HG03432 (cell line): ENCODE results near the gene GFER.
A peak's percentile ranks its signal among the peaks of the same experiment; 100 is the strongest.

ENCODE experiments used
- ATAC-seq: cut with Tn5 transposase; IDR thresholded peaks from one replicate; pipeline ENCODE4 v1.9.1; 2021; ENCODE audit warnings: mild to moderate bottlenecking, moderate library complexity; ENCODE audit not compliant: unreplicated experiment

GFER gene

DNA sequence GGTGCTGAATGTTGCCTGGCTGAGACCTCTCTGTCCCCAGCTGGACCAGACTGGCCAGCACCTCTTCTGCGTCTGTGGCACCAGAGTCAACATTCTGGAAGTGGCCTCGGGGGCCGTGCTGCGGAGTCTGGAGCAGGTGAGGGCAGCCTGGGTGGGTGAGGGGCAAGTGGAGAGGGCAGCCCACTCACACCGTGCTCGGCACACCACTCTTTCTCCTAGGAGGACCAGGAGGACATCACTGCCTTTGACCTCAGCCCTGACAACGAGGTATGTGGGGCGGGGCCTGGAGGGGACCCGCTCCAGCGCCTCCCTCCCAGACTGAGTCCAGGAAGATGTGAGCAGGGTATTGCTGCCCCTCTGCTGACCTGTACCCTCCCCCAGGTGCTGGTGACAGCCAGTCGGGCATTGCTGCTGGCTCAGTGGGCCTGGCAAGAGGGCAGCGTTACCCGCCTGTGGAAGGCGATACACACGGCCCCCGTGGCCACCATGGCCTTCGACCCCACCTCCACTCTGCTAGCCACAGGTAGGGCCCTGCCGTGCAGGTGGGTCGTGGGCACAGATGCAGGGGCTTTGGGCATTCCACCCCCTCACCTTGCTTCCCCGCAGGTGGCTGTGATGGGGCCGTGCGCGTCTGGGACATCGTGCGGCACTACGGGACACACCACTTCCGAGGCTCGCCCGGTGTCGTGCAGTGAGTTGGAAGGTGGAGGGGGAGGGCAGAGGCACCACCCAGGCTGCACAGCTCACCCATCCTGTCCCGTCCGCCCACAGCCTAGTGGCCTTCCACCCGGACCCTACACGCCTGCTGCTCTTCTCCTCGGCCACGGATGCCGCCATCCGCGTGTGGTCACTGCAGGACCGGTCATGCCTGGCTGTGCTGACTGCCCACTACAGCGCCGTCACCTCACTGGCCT is 9.6 kb upstream of the GFER start:
- no peak for ATAC-seq

DNA sequence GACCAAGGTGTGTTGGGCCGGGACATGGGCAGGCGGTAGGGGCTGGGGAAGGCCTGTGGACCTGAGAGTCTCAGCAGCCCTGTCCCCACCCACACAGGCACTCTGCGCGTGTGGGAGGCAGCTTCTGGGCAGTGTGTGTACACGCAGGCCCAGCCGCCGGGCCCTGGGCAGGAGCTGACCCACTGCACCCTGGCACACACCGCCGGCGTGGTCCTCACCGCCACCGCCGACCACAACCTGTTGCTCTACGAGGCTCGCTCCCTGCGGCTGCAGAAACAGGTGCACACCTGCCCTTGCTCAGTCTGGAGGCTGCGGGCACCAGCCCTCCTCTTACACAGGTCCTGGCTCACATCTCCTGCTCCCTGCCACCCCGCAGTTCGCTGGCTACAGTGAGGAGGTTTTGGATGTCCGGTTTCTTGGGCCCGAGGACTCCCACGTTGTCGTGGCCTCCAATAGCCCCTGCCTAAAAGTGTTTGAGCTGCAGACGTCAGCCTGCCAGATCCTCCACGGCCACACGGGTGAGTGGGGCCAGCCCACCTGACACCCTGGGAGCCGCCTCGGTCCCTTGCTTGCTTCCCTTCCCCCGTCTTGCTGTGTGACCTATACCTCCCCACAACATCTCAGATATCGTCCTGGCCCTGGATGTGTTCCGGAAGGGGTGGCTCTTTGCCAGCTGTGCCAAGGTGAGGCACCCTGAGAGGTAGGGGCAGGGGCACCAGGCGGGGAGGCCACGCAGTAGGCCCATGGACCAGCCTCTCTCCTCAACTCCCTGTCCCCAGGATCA is 8.4 kb upstream of the GFER start:
- no peak for ATAC-seq

DNA sequence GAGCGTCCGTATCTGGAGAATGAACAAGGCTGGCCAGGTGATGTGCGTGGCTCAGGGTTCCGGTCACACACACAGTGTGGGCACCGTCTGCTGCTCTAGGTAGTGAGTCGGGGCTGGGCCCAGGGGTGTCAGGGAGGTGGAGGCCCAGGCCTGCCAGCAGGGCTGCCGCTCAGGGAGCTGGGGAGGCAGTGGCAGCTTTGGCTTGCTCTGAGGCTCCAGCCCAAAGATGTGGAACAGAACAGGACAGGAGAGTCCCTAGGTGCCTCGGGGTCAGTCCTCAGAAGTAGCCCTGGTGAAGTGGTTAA is 7.8 kb upstream of the GFER start:
- ATAC-seq, result no peak

DNA sequence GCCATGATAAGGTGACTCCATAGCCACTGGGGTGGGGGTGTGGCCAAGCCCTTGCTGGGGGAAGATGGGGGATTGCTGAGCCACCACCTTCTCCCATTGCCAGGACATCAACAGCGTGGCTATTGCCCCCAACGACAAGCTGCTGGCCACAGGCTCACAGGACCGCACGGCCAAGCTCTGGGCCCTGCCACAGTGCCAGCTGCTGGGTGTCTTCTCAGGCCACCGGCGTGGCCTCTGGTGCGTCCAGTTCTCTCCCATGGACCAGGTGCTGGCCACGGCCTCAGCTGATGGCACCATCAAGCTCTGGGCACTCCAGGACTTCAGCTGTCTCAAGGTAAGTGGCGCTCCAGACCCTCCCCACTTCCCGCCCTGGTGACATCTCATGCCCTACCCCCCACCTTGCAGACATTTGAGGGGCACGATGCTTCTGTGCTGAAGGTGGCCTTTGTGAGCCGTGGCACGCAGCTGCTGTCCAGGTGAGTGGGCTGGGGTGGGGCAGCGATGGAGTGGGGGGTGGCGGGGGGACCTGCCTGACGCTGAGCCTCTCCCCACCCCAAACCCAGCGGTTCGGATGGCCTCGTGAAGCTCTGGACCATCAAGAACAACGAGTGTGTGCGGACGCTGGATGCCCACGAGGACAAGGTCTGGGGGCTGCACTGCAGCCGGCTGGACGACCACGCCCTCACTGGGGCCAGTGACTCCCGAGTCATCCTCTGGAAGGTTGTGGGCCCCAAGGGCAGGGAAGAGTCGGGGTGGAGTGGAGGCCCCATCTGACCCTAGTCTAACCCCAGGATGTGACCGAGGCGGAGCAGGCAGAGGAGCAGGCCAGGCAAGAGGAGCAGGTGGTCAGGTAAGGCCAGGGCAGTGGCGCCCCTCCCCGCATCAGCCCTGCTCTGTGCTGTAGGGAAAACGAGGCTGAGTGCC is 6.8 kb upstream of the GFER start:
- no peak for ATAC-seq

DNA sequence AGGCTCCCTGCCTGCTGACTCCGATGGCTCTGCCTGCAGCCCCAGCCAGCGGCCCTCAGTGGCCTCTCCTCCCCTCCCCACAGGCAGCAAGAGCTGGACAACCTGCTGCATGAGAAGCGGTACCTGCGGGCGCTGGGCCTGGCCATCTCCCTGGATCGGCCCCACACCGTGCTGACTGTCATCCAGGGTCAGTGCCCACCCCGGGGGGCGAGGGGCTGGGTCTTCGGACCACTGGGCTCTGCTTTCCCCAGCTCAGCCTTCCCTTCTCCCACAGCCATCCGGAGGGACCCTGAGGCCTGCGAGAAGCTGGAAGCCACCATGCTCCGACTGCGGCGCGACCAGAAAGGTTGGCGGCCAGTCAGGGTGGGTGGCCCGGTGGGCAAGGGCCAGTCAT is 6.1 kb upstream of the GFER start:
- no peak for ATAC-seq

DNA sequence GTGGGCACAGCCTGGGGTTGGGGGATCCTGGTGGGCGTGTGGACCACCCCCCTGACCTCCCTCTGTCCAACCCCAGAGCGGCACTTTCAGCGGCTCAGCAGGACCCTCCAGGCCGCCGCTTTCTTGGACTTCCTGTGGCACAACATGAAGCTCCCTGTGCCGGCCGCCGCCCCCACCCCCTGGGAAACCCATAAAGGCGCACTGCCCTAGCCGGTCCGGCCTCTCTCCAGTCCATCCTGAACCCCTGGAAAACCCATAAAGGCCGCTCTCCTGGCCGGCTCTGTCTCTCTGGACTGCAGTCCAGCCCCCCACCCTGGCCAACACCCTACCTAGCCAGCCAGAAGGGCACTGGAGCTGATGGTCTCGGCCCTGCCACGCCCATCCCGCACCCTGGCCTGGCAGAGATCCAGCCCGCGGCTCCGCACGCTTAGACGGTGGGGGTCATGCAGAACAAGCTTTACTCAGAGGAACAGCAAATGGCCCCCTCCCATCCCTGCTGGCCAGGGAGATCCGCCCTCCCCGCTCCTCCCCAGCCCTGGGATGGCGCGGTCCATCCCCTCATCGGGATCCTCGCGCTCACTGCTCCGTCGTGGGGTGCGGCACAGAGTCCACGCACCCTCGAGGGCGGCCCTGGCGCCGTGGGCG is 5.4 kb upstream of the GFER start:
- ATAC-seq, result no peak

DNA sequence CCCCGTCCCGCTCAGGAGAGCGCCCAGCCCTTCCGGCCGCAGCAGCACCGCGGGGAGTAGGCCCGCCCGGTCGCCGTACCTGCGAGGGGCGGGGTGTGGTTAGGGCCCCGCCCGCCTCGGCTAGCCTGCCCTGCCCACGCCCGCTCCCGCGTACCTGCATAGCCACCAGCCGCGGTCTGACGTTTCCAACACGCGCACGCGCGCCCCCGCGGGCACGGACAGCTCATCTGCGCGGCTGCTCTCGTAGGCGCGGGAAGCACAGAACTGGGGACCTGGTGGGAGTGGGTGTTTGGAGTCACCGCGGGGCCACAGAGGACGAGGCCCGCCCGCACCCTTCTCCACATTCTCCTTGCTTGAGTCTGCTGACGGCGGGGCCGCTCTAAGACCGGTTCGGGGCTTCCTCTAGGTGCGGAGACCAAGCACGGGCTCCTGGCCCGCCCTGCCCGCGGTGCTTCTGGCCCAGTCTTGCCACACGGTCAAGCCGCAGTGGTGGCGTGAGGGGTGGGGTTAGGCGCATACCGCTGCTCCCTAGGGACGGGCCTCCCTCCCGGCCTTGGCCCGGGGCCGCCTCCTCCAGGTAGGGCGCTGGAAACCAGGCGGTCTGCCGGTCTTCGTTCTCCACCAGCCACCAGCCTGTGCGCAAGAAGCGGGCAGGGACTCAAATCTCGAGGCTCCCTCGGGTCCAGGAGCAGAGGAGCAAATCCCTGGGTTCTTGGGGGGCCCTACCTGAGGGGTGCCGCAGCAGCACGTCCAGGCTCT is 4.5 kb upstream of the GFER start:
- no peak for ATAC-seq

DNA sequence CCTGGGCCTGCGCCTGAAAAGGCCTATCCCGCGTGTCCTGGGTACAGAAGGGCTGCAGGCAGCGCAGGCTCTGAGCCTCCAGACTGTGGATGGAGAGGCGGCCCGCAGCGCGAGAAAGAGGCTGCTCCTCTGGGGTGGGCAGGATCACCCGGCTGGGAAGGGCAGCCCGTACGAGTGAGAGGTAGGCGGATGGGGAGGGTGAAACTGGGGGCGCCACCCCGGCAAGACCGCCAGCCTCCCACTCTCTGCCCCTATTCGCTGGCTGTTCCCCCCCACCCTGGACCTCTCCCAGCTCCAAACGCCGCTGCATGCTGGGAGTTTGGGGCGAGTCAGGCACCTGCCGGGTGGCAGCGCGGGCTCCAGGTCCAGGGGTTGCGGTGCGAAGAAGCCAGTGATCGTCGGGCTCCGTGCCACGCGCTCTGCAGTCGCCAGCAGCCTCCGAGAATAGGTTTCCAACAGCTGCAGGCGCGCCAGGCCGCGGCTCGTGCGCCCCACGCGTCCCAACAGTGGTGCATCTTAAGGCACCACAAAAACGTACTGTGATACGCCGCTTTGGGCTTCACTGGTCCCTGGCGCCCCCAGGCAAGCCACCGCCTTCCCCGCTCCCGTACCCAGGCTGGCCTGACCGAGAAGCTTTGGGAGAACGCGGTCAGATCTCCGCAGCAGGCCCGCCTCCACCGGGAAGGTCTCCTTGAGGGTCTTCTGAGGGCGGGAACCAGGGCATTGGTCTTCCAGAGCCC is 3.8 kb upstream of the GFER start:
- no peak for ATAC-seq

DNA sequence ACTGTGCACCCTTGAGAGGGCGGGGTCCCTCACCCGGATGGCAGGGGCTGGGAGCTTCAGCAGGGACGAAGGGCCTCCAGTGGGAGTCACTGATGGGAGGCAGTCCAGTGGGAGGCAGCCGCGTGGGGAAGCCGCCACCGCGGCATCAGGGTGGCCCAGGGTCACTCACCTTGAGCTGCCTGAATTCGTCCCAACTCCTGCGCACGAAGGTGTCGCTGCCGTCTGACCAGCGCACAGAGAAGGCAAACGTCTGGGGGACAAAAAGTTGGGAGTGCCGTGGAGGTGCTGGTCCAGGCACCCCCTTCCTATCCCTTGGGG is 3.3 kb upstream of the GFER start:
- no peak for ATAC-seq

DNA sequence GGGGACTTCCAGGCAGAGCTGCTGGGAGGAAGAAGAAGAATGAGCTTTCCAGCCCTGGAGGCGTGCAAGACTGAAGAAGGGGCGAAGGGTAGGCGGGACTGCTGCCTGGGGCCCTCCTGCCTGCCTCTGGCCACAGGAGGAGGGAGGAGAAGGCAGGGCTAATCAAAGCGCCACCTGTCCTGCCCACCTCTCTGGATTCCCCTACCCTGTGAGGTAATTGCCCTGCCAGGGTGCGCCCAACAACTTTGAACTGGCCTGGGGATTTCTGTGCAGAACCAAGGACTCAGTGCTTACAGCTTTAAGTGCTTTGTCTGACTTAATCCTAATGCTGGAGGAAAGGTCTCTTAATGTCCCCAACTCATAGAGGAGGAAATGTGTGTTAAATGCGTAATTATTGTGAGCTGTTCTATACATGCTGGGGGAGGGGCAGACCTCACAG is 2.6 kb upstream of the GFER start, which contains the start of gene NOXO1:
NOXO1 (minus strand) TSS at position 72 of the 439 bp plus-strand sequence. CDS start 290 bp downstream, outside the sequence.
- no peak for ATAC-seq

DNA sequence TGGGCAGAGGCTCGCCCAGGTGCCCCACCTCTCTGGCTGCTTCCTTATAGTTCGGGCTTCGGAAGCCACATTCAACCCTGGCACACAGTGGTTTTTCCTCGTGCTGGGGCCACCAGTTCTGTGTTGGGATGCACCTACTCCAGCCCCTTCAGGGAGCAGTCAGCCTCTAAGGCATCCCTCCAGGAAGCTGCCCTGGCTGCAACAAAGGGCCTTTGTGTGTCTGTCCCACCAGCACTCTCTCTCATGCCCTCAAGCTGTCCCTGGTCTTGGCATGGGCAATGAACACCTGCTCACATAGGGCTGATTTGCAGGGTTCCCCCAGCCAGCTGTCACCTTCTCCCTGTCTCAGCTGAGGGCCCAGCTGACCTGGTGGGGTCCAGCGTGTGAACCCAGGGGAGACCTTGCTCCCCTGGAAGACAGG is 2.0 kb upstream of the GFER start:
- ATAC-seq, result no peak

DNA sequence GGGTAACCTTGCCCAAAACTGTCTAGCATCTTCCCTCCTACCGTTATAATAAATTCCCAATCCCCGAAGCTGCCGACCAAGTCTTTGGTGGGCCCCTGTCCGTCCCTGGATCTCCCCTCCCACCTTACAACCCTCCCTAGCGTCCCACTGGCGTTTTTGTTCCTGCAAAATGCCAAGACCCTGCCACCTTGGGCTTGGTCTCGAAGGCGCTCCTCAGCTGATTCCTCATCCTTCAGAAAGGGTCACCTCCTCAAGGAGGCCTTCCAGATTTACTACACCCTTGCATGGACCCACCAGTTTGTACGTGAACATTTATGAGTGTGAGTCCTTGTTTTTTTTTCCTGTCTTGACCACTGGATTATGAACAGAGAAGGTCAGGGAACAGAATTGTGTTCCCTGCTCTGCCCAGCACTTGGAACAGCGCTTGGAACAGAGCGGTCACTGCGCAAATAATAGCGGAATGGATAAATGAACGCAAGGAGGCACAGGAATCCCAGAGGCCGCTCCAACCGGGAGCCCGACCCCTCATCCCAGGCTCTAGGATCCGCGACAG is 926 bp upstream of the GFER start:
- no peak for ATAC-seq

DNA sequence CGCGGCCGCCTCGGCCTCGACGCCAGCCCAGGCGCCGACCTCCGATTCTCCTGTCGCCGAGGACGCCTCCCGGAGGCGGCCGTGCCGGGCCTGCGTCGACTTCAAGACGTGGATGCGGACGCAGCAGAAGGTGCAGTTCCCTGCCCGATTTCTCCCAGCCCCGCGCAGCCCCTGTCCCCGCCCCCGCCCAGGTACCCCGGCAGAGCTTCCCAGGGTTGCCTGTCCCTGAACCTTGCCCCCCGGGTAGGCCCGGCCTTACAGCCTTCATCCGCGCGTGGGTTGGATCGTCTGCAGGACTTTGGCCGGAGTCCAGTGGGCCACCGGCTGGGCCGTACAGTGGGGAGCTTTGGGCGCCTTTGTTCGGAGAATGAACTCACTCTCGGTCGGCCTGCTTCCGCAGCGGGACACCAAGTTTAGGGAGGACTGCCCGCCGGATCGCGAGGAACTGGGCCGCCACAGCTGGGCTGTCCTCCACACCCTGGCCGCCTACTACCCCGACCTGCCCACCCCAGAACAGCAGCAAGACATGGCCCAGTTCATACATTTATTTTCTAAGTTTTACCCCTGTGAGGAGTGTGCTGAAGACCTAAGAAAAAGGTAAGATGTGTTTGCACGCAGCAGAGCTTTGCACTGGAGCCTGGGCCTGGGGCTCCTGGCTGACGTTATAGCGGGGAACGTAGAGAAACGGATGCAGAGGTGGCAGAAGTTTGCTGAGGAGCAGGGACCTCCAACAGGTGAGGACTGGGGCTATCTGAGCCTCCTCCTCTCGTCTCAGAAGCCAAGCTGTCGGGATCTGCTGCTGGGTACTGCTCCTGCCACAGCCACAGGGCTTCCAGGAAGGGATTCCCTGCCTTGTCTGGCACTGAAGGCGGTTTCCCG is 593 bp downstream of the GFER start:
- ATAC-seq, result peak; percentile 5

DNA sequence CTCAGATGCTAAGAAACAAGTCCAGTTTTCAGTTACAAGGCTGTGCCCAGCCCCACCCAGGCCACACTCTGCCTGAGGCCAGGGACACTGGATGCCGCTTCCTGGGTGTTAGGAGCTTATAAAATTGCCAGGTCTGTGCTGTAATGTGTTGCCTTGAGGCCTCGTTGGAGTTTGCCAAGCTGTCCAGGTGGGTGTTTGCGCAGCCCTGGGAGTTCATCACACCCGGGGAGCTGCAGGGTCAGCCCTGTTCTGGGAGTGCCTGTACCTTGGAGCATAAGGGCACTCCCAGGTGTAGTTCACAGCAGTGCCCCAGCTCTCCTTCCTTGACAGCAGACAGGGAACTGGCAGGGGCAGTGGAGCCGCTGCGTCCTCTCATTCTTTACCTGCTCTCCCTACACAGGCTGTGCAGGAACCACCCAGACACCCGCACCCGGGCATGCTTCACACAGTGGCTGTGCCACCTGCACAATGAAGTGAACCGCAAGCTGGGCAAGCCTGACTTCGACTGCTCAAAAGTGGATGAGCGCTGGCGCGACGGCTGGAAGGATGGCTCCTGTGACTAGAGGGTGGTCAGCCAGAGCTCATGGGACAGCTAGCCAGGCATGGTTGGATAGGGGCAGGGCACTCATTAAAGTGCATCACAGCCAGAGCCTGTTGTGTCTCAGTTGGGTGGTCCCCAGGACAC is 1.6 kb downstream of the GFER start:
- no peak for ATAC-seq

DNA sequence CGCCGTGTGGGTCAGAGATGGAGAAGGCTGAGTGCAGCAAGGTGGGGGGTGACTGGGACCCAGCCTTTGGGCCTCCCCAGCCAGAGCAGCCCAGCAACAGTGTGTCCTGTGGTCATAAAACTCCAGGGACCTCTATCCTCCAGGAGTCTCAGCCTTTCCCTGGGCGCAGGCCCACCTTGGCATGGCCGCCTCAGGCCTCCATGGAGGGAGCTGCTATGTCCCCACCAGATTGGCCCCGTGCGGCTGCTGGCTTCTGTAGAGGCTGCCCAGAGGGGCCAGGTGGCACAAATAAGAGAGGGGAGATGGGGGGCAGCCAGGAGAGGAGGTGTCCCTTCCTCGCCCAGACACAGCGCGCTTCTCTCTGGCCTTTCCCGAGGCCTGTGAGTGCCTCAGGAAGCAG is 3.2 kb downstream of the GFER start:
- no peak for ATAC-seq

DNA sequence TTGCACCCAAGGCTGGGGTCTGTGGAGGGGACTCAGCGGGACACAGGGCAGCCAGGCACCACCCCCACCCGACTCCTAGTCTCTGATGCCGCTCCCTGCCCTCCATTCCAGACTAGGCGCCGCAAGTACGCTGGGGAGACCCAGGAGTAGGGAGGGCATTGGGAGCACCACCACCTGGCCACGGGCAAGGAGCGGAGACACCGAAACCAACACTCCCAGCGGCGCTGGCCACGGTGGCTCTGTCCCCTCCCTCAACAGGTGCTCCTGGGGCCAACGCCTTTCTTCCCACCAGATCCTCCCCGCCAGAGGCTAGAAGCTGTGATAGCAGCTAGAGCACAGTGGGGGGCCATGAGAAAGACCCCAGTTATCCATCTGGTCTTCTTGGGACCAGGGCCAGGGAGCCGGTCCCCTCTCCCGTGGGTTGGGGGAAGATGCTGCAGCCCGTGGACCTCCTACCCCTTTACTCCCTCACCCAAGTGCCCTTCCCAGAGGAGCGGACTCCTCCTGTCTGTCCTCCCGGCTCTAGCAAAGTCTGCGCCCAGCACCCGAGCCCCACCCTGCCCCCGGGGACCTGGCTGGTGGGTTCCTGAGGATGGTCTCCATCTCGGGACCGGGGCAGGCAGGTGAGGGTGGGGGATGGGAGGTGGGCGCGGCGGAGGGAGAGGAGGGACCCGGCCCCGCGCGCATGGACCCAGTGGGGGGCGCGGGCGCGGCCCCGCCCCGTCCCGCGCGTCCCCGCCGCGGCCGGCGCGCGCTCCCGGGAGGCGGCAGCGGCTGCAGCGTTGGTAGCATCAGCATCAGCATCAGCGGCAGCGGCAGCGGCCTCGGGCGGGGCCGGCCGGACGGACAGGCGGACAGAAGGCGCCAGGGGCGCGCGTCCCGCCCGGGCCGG is 5.5 kb downstream of the GFER start, which contains the start of gene SYNGR3:
SYNGR3 (plus strand) TSS at position 762 of the 892 bp plus-strand sequence. CDS start 133 bp downstream, outside the sequence.
- no peak for ATAC-seq

DNA sequence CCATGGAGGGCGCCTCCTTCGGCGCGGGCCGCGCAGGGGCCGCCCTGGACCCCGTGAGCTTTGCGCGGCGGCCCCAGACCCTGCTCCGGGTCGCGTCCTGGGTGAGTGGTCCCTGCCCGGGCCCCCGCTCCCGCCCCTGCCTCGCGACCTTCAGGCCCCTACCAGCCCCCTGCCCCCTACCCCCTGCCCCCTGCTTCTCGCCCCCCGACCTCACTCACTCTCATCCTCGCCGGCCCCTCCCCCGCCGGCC is 6.0 kb downstream of the GFER start:
- ATAC-seq, result no peak
